Ovary (tissue), 9 donors: ENCODE measurements around the gene FKBP6. TPM values are rescaled to one million over a fixed set of nuclear protein-coding genes. Genes with fewer than 3 reads are reported as not detected.

Experiments
- DNase-seq, 5 donors: peaks; one replicate each; pipeline ENCODE4 v3.0.0-alpha.2; 2019 to 2020
- H3K27ac ChIP-seq, 2 donors: fragments of 200-600 bp; one replicate each; pipeline versions ENCODE4 v1.5.1 to v1.8.0; 2019 to 2022
- H3K27me3 ChIP-seq: fragments of 200-600 bp; one replicate; pipeline ENCODE4 v1.8.0; 2022
- H3K36me3 ChIP-seq: fragments of 200-600 bp; sonication (generic); one replicate; pipeline ENCODE4 v1.5.1; 2019
- H3K4me1 ChIP-seq: one replicate; pipeline ENCODE4 v1.8.1; 2013; ENCODE audit warnings: mild to moderate bottlenecking, moderate library complexity; ENCODE audit not compliant: insufficient read depth
- H3K4me3 ChIP-seq: fragments of 200-600 bp; sonication (generic); one replicate; pipeline ENCODE4 v1.5.1; 2017
- H3K9me3 ChIP-seq, 2 donors: fragments of 200-600 bp in 1 of 2; sonication (generic) in 1 of 2; one replicate each; pipeline versions ENCODE4 v1.5.1 to v1.8.1; 2013 to 2019; ENCODE audit warnings: mild to moderate bottlenecking in 1 of 2, moderate library complexity in 1 of 2
- CTCF ChIP-seq, 3 donors: fragments of 450-650 bp in 2 of 3; fragments of 200-600 bp in 1 of 3; IDR thresholded peaks; one replicate each; pipeline versions ENCODE4 v1.5.1 to v1.8.0; 2016 to 2022; ENCODE audit warnings: antibody characterized with exemption in 3 of 3, mild to moderate bottlenecking in 1 of 3
- EP300 ChIP-seq: sonication (generic); formaldehyde crosslinking; IDR thresholded peaks from one replicate; pipeline ENCODE4 v1.6.1; 2017; ENCODE audit warnings: antibody characterized with exemption
- POLR2A ChIP-seq: fragments of 450-650 bp; IDR thresholded peaks from one replicate; pipeline ENCODE4 v1.6.1; 2017; ENCODE audit warnings: antibody characterized with exemption, mild to moderate bottlenecking, moderate library complexity
- WGBS, 3 donors: extraction: QIAGEN DNeasy Blood & Tissue Kit in 1 of 3; methylation state at CpG; one replicate each; pipeline versions ENCODE4 v1.1.5 to v1.1.7; 2013 to 2017; 5-methylcytosine and 5-hydroxymethylcytosine counted together
- intact Hi-C, 4 donors: fragments of 100-400 bp; cut with DNase I; formaldehyde crosslinking; loops; one replicate each; pipeline versions ENCODE4 v1.11.0 to v1.15.1; 2022 to 2023
- polyA plus RNA-seq, 2 donors: library from polyadenylated mRNA; stranded (reverse); fragments of 200-250 nt in 1 of 2; fragments of 350-450 nt in 1 of 2; fragmentation: Illumina TruSeq in 1 of 2; extraction: RNeasy Lipid Tissue Mini Kit (QIAGEN cat#74804) in 1 of 2; gene quantifications; one replicate each; pipeline ENCODE4 v1.2.3, GENCODE V29; 2013 to 2014
- total RNA-seq, 7 donors: library from RNA; depleted of rRNA in 2 of 7; stranded (reverse); fragments of >200 nt in 2 of 7; fragmentation: NEBNext Ultra II Directional in 3 of 7; extraction: Animal tissue kit (Norgen Biotek cat#: 25700) in 3 of 7; gene quantifications; one replicate each; pipeline versions ENCODE4 v1.1.0 to v1.2.4, GENCODE V29; 2016 to 2023
- donor health status: DM: no; HTN: no; CAD: no; lungs with moderate emphysema.
- donor health status: DM: no; HTN: no; CAD: no.
- donor health status: Bipolar disorder and iron deficiency.
- donor health status: DM: yes; HTN: yes; CAD: no.
- donor health status: DM: no; HTN: no; CAD: no.
- donor health status: DM: yes; HTN: yes; CAD: no.

The FKBP6 gene
- total and polyA plus RNA-seq, 9 donors, result 0.27 to 0.47 TPM; not detected in 7

- peaks cover 3% of the 10 kb centered on the region for H3K4me1 ChIP-seq
- H3K4me3 ChIP-seq, result no peak overlapping the region
- DNase-seq, result no peak
- WGBS, 3 donors, result 89 to 90% (median 89%) methylated on average over 6 of the region's 6 CpGs
- no peaks in the 10 kb centered on the region for H3K27me3 ChIP-seq
- no peaks in the 10 kb centered on the region for H3K36me3 ChIP-seq
- H3K27ac ChIP-seq, result no peak overlapping the region
- no peak for TF ChIP-seq EP300
- TF ChIP-seq CTCF (IDR thresholded peaks at IDR 0.05), result no peak
- H3K9me3 ChIP-seq, result no peaks in the 10 kb centered on the region
- intact Hi-C loops, result no loop called here
Observed at GRCh38 chr7:73353243-73353642, 25.3 kb downstream of the FKBP6 start.

GRCh38 chr7:73354196-73354595, 26.2 kb downstream of the FKBP6 start:
- Histone ChIP-seq H3K27ac (no peak overlapping the region), H3K9me3 (no peaks in the 10 kb centered on the region), H3K4me1 (peaks cover 3% of the 10 kb centered on the region), H3K36me3 (no peaks in the 10 kb centered on the region), H3K4me3 (no peak overlapping the region), H3K27me3 (no peaks in the 10 kb centered on the region)
- no peak for DNase-seq
- 88 to 92% (median 91%) methylated on average over 9 of the region's 9 CpGs for WGBS, 3 donors
- intact Hi-C loops, result no loop called here
- no peak for TF ChIP-seq EP300
- no peak for TF ChIP-seq POLR2A
- TF ChIP-seq CTCF (IDR thresholded peaks at IDR 0.05), result no peak

- no peak for TF ChIP-seq POLR2A
- no peak for TF ChIP-seq EP300
- no peak for TF ChIP-seq CTCF (IDR thresholded peaks at IDR 0.05)
- no peaks in the 10 kb centered on the region for H3K9me3 ChIP-seq
- H3K4me1 ChIP-seq, result peaks cover 3% of the 10 kb centered on the region
- WGBS, 3 donors, result 82 to 86% (median 85%) methylated on average over 17 of the region's 17 CpGs
- no peak for DNase-seq
- no peaks in the 10 kb centered on the region for H3K36me3 ChIP-seq
- H3K27me3 ChIP-seq, result no peaks in the 10 kb centered on the region
- no peak overlapping the region for H3K27ac ChIP-seq
- H3K4me3 ChIP-seq, result no peak overlapping the region
- intact Hi-C loops, result no loop called here
Observed at GRCh38 chr7:73354821-73355220, 26.9 kb downstream of the FKBP6 start.

GRCh38 chr7:73356159-73356558, 28.2 kb downstream of the FKBP6 start:
- TF ChIP-seq POLR2A, result no peak
- TF ChIP-seq CTCF (IDR thresholded peaks at IDR 0.05), result no peak
- no peak for TF ChIP-seq EP300
- intact Hi-C loops, result no loop called here
- Histone ChIP-seq H3K27me3 (no peaks in the 10 kb centered on the region), H3K36me3 (no peaks in the 10 kb centered on the region), H3K4me1 (peaks cover 3% of the 10 kb centered on the region), H3K4me3 (no peak overlapping the region), H3K9me3 (no peaks in the 10 kb centered on the region), H3K27ac (no peak overlapping the region)
- WGBS, 3 donors, result 74 to 83% (median 81%) methylated on average over 5 of the region's 5 CpGs
- no peak for DNase-seq
